ENCODE measurements around the gene LMNA. TPM values are rescaled to one million over a fixed set of nuclear protein-coding genes. Genes with fewer than 3 reads are reported as not detected.

The LMNA gene
- polyA plus RNA-seq, 1 experiment: 365 TPM

- peak; percentile 64 for TF ChIP-seq CTCF (IDR thresholded peaks at IDR 0.05; ENCODE audit: low read depth, low read length)
- Histone ChIP-seq H3K27ac (ENCODE audit: low read depth, low read length) (no peak overlapping the region), H3K4me3 (ENCODE audit: low read depth, low read length) (no peak overlapping the region), H3K9me3 (ENCODE audit: control insufficient read depth, insufficient read depth, low read length) (no peaks in the 10 kb centered on the region), H3K27me3 (ENCODE audit: control insufficient read depth, insufficient read depth, low read length) (peaks cover 13% of the 10 kb centered on the region)
- DNase-seq (ENCODE audit: low read depth, low spot score): peak; percentile 86
- ChIA-PET CTCF (interaction anchor here (0.5 to 8.4 kb wide), 12 partner anchors 10 to 173 kb away, joined by 3 to 136 read pairs (median 4); partner anchors contain the start of genes PMF1 and SLC25A44), POLR2A (interaction anchor here (0.7 to 0.8 kb wide), 2 partner anchors 47 to 79 kb away, joined by 3 read pairs; no protein-coding TSS in a partner anchor)
Measured at GRCh38 chr1:156146020-156146768, 31.7 kb downstream of the LMNA start.

GRCh38 chr1:156146769-156147405, 32.4 kb downstream of the LMNA start:
- ChIA-PET CTCF (interaction anchor here (0.7 to 8.4 kb wide), 7 partner anchors 9 to 172 kb away, joined by 3 to 136 read pairs (median 7); no protein-coding TSS in a partner anchor), POLR2A (interaction anchor here (0.7 to 2.2 kb wide), 3 partner anchors 47 to 78 kb away, joined by 3 to 11 read pairs (median 3); partner anchors contain the start of gene SLC25A44)
- peaks cover 13% of the 10 kb centered on the region for H3K27me3 ChIP-seq (ENCODE audit: control insufficient read depth, insufficient read depth, low read length)
- no peak overlapping the region for H3K4me3 ChIP-seq (ENCODE audit: low read depth, low read length)
- DNase-seq (ENCODE audit: low read depth, low spot score): no peak
- no peak overlapping the region for H3K27ac ChIP-seq (ENCODE audit: low read depth, low read length)
- no peaks in the 10 kb centered on the region for H3K9me3 ChIP-seq (ENCODE audit: control insufficient read depth, insufficient read depth, low read length)
- no peak for TF ChIP-seq CTCF (IDR thresholded peaks at IDR 0.05; ENCODE audit: low read depth, low read length)

GRCh38 chr1:156148216-156148615, 33.7 kb downstream of the LMNA start:
- no peak for DNase-seq (ENCODE audit: low read depth, low spot score)
- no peak for TF ChIP-seq CTCF (IDR thresholded peaks at IDR 0.05; ENCODE audit: low read depth, low read length)
- peaks cover 13% of the 10 kb centered on the region for H3K27me3 ChIP-seq (ENCODE audit: control insufficient read depth, insufficient read depth, low read length)
- no peaks in the 10 kb centered on the region for H3K9me3 ChIP-seq (ENCODE audit: control insufficient read depth, insufficient read depth, low read length)
- POLR2A ChIA-PET: interaction anchor here (0.6 to 2.2 kb wide), 4 partner anchors 16 to 77 kb away, joined by 5 to 17 read pairs (median 8); no protein-coding TSS in a partner anchor
- no peak overlapping the region for H3K27ac ChIP-seq (ENCODE audit: low read depth, low read length)
- no peak overlapping the region for H3K4me3 ChIP-seq (ENCODE audit: low read depth, low read length)
- CTCF ChIA-PET: interaction anchor here (0.7 to 8.4 kb wide), 6 partner anchors 29 to 171 kb away, joined by 3 to 136 read pairs (median 5); no protein-coding TSS in a partner anchor

- Histone ChIP-seq H3K4me3 (ENCODE audit: low read depth, low read length) (no peak overlapping the region), H3K9me3 (ENCODE audit: control insufficient read depth, insufficient read depth, low read length) (no peaks in the 10 kb centered on the region), H3K27ac (ENCODE audit: low read depth, low read length) (no peak overlapping the region), H3K27me3 (ENCODE audit: control insufficient read depth, insufficient read depth, low read length) (peaks cover 13% of the 10 kb centered on the region)
- TF ChIP-seq CTCF (IDR thresholded peaks at IDR 0.05; ENCODE audit: low read depth, low read length): no peak
- POLR2A ChIA-PET: interaction anchor here (0.8 to 1.3 kb wide), 4 partner anchors 8 to 84 kb away, joined by 3 to 4 read pairs (median 4); partner anchors contain the start of gene SLC25A44
- DNase-seq (ENCODE audit: low read depth, low spot score): no peak
- CTCF ChIA-PET: interaction anchor here (0.6 to 1.6 kb wide), 5 partner anchors 17 to 352 kb away, joined by 3 to 10 read pairs (median 6); no protein-coding TSS in a partner anchor
Measured at GRCh38 chr1:156149374-156150332, 35.1 kb downstream of the LMNA start.
